A673 (cell line): ENCODE measurements around the gene C11orf54. TPM values are rescaled to one million over a fixed set of nuclear protein-coding genes. Genes with fewer than 3 reads are reported as not detected.

Experiments
- BruUV-seq: library from RNA; stranded (reverse); fragments of 400-500 nt; replicated peaks from 2 replicates; lab custom pipeline; 2021; lab: Mats Ljungman, UMichigan
- CTCF ChIA-PET: fragments of 300-600 bp; sonication (Branson Sonifier 250); formaldehyde crosslinking; loops from one replicate; lab custom pipeline; 2022; ENCODE audit warnings: antibody characterized with exemption; lab: Charles Lee
- POLR2A ChIA-PET: fragments of 300-600 bp; sonication (Branson Sonifier 250); formaldehyde crosslinking; loops from one replicate; lab custom pipeline; 2022; ENCODE audit warnings: antibody characterized with exemption; ENCODE audit not compliant: low non-redundant PET; lab: Charles Lee
- DNase-seq: peaks from one replicate; pipeline ENCODE4 v3.0.0-alpha.2; 2015; ENCODE audit warnings: low spot score
- H3K27ac ChIP-seq: fragments of 200-600 bp; sonication (generic); 2 replicates; pipeline ENCODE4 v1.5.1; 2016; ENCODE audit warnings: mixed run types, low read depth, mild to moderate bottlenecking, mixed read lengths, antibody characterized with exemption, low read length; ENCODE audit not compliant: poor library complexity, severe bottlenecking
- H3K27me3 ChIP-seq: fragments of 200-600 bp; sonication (generic); replicated peaks from 2 replicates; pipeline ENCODE4 v1.6.1; 2017; ENCODE audit warnings: mixed run types, low read depth, mild to moderate bottlenecking, mixed read lengths, antibody characterized with exemption, low read length; ENCODE audit not compliant: insufficient read depth, poor library complexity
- H3K36me3 ChIP-seq: fragments of 200-600 bp; sonication (generic); 2 replicates; pipeline ENCODE4 v1.6.1; 2016; ENCODE audit warnings: mixed run types, mild to moderate bottlenecking, mixed read lengths, antibody characterized with exemption, low read length; ENCODE audit not compliant: insufficient read depth, poor library complexity, severe bottlenecking
- H3K4me1 ChIP-seq: fragments of 200-600 bp; sonication (generic); 2 replicates; pipeline ENCODE4 v1.6.1; 2017; ENCODE audit warnings: mixed run types, mild to moderate bottlenecking, mixed read lengths, antibody characterized with exemption, low read length; ENCODE audit not compliant: insufficient read depth, poor library complexity, severe bottlenecking
- H3K4me3 ChIP-seq: fragments of 200-600 bp; sonication (generic); 2 replicates; pipeline ENCODE4 v1.5.1; 2016; ENCODE audit warnings: low read depth, mixed run types, mild to moderate bottlenecking, mixed read lengths, low read length; ENCODE audit not compliant: poor library complexity, severe bottlenecking
- H3K9me3 ChIP-seq: fragments of 200-600 bp; sonication (generic); 2 replicates; pipeline ENCODE4 v1.6.1; 2016; ENCODE audit warnings: mixed run types, low read depth, mild to moderate bottlenecking, mixed read lengths, antibody characterized with exemption, low read length; ENCODE audit not compliant: poor library complexity, severe bottlenecking
- CTCF ChIP-seq: fragments of 300-800, 200-600 bp; sonication (generic); conservative IDR thresholded peaks from 2 replicates; pipeline ENCODE4 v1.5.1; 2017; ENCODE audit warnings: low read depth, mild to moderate bottlenecking, antibody characterized with exemption, low read length, moderate library complexity, mixed read lengths
- EZH2 ChIP-seq: fragments of 200-600 bp; sonication (generic); IDR thresholded peaks from 2 replicates; pipeline ENCODE4 v1.6.1; 2017; ENCODE audit warnings: borderline replicate concordance, low read depth, mild to moderate bottlenecking, mixed read lengths, antibody characterized with exemption, low read length; ENCODE audit not compliant: poor library complexity, severe bottlenecking
- intact Hi-C: fragments of 100-400 bp; cut with micrococcal nuclease; formaldehyde crosslinking; loops from one replicate; pipeline ENCODE4 v1.10.0; 2022; ENCODE audit not compliant: unreplicated experiment
- total RNA-seq: library from RNA; stranded (reverse); gene quantifications from 2 replicates; pipeline ENCODE4 v1.2.3, GENCODE V29; 2021

Gene C11orf54
- total RNA-seq, 1 experiment from 2014 or later = 26.2 TPM

GRCh38 chr11:93765551-93765950 lies 24.1 kb downstream of the C11orf54 start:
- DNase-seq = no peak
- ChIA-PET POLR2A (no interaction called here), CTCF (no interaction called here)
- Histone ChIP-seq H3K9me3 (no peaks in the 10 kb centered on the region), H3K36me3 (no peaks in the 10 kb centered on the region), H3K27ac (no peak overlapping the region), H3K4me1 (no peaks in the 10 kb centered on the region), H3K27me3 (no peaks in the 10 kb centered on the region), H3K4me3 (no peak overlapping the region)
- BruUV-seq = no TSS peak
- TF ChIP-seq EZH2 = no peak
- no peak for TF ChIP-seq CTCF
- intact Hi-C loops = no loop called here

GRCh38 chr11:93766504-93766903 lies 25.0 kb downstream of the C11orf54 start:
- Histone ChIP-seq H3K27ac (no peak overlapping the region), H3K4me1 (no peaks in the 10 kb centered on the region), H3K4me3 (no peak overlapping the region), H3K9me3 (no peaks in the 10 kb centered on the region), H3K36me3 (no peaks in the 10 kb centered on the region), H3K27me3 (no peaks in the 10 kb centered on the region)
- ChIA-PET CTCF (no interaction called here), POLR2A (no interaction called here)
- DNase-seq = no peak
- intact Hi-C loops = no loop called here
- TF ChIP-seq CTCF = no peak
- no peak for TF ChIP-seq EZH2
- BruUV-seq = no TSS peak

GRCh38 chr11:93767018-93767417 lies 25.5 kb downstream of the C11orf54 start:
- DNase-seq = no peak
- Histone ChIP-seq H3K4me1 (no peaks in the 10 kb centered on the region), H3K27me3 (no peaks in the 10 kb centered on the region), H3K36me3 (no peaks in the 10 kb centered on the region), H3K9me3 (no peaks in the 10 kb centered on the region), H3K4me3 (no peak overlapping the region), H3K27ac (no peak overlapping the region)
- POLR2A ChIA-PET = no interaction called here
- CTCF ChIA-PET = no interaction called here
- no TSS peak for BruUV-seq
- intact Hi-C loops = no loop called here
- no peak for TF ChIP-seq CTCF
- no peak for TF ChIP-seq EZH2
